GM12878 (cell line): ENCODE data around the gene NF1. TPM values are rescaled to one million over a fixed set of nuclear protein-coding genes. Genes with fewer than 3 reads are reported as not detected.

Experiments
- ATAC-seq: fragments of 200-7000 bp; cut with Tn5 transposase; 3 replicates; pipeline ENCODE4 v1.9.1; 2020; ENCODE audit warnings: mild to moderate bottlenecking, moderate library complexity
- BruUV-seq: library from RNA; stranded (reverse); fragments of 400-500 nt; replicated peaks from 2 replicates; lab custom pipeline; 2021; lab: Mats Ljungman, UMichigan
- CTCF ChIA-PET: fragments of 300-600 bp; sonication (Branson Sonifier 250); formaldehyde crosslinking; extraction: SDS; loops from one replicate; lab custom pipeline; 2021; ENCODE audit warnings: inconsistent platforms; lab: Yijun Ruan, JAX
- POLR2A ChIA-PET: fragments of 350-600 bp; formaldehyde crosslinking; extraction: SDS; loops from one replicate; lab custom pipeline; 2021; ENCODE audit warnings: inconsistent platforms; lab: Charles Lee
- RAD21 ChIA-PET: fragments of 300-600 bp; sonication (Branson Sonifier 250); formaldehyde crosslinking; loops from one replicate; lab custom pipeline; 2023; ENCODE audit warnings: antibody characterized with exemption; ENCODE audit not compliant: unreplicated experiment; lab: Charles Lee
- SMC1A ChIA-PET: fragments of 300-600 bp; sonication (Branson Sonifier 250); formaldehyde crosslinking; loops from one replicate; lab custom pipeline; 2023; ENCODE audit not compliant: unreplicated experiment, uncharacterized antibody; lab: Charles Lee
- DNase-seq: peaks from one replicate; pipeline ENCODE4 v3.0.0-alpha.2; 2011; ENCODE audit warnings: low read depth, low spot score
- FAIRE-seq: peaks from 3 replicates; lab custom pipeline; 2011; peaks lifted over from hg19 to GRCh38; lab: Jason Lieb, UNC
- H2AFZ ChIP-seq: 2 replicates; pipeline ENCODE4 v1.6.0; 2011; ENCODE audit warnings: low read depth, low read length, control low read depth; ENCODE audit not compliant: control insufficient read depth
- H3K27ac ChIP-seq: 2 replicates; pipeline ENCODE4 v1.5.1; 2011; ENCODE audit warnings: control low read depth; ENCODE audit not compliant: control insufficient read depth, insufficient read depth
- H3K27me3 ChIP-seq, 2 experiments: replicated peaks in 1 of 2; 2 replicates each; pipeline versions ENCODE4 v1.6.0 to v1.6.1; 2011; ENCODE audit warnings: low read length in 1 of 2; ENCODE audit not compliant: control insufficient read depth in 2 of 2, insufficient read depth in 2 of 2
- H3K36me3 ChIP-seq, 2 experiments: 2 replicates each; pipeline ENCODE4 v1.5.1; 2011; ENCODE audit warnings: low read length in 1 of 2; ENCODE audit not compliant: control insufficient read depth in 2 of 2, insufficient read depth in 2 of 2
- H3K4me1 ChIP-seq: 2 replicates; pipeline ENCODE4 v1.6.1; 2011; ENCODE audit warnings: mild to moderate bottlenecking, low read length, moderate library complexity, mixed read lengths; ENCODE audit not compliant: control insufficient read depth, insufficient read depth
- H3K4me2 ChIP-seq: 2 replicates; pipeline ENCODE4 v1.6.0; 2011; ENCODE audit warnings: control low read depth; ENCODE audit not compliant: control insufficient read depth, insufficient read depth
- H3K4me3 ChIP-seq: fragments of 200-600 bp; sonication (generic); 2 replicates; pipeline ENCODE4 v1.5.1; 2016
- H3K79me2 ChIP-seq: 2 replicates; pipeline ENCODE4 v1.6.0; 2011; ENCODE audit warnings: low read length; ENCODE audit not compliant: control insufficient read depth, insufficient read depth
- H3K9ac ChIP-seq: 2 replicates; pipeline ENCODE4 v1.8.0; 2011; ENCODE audit warnings: low read length, control low read depth, mixed read lengths; ENCODE audit not compliant: control insufficient read depth, insufficient read depth
- H3K9me3 ChIP-seq: replicated peaks from 3 replicates; pipeline ENCODE4 v1.5.1; 2011; ENCODE audit warnings: mild to moderate bottlenecking, low read length; ENCODE audit not compliant: control insufficient read depth, insufficient read depth
- H4K20me1 ChIP-seq: 2 replicates; pipeline ENCODE4 v1.6.0; 2011; ENCODE audit not compliant: control insufficient read depth, insufficient read depth
- RCOR1 ChIP-seq: conservative IDR thresholded peaks from 2 replicates; pipeline ENCODE4 v1.6.1; 2012; ENCODE audit warnings: low read depth, low read length, improper control_type of control experiment
- WGBS: methylation state at CpG from one replicate; pipeline ENCODE4 v1.1.6; 2016; ENCODE audit warnings: low lambda C conversion rate; ENCODE audit not compliant: insufficient replicate concordance, insufficient coverage; ENCODE audit errors: missing lambda C conversion rate; 5-methylcytosine and 5-hydroxymethylcytosine counted together
- in situ Hi-C: fragments of 300-500 bp; cut with MboI; formaldehyde crosslinking; loops from 9 replicates; pipeline ENCODE4 v1.14.3; 2018; ENCODE audit warnings: mixed read lengths
- intact Hi-C: fragments of 100-400 bp; cut with micrococcal nuclease; formaldehyde crosslinking; loops from one replicate; pipeline ENCODE4 v1.14.2; 2022; ENCODE audit not compliant: unreplicated experiment
- polyA plus RNA-seq, 11 experiments: library from polyadenylated mRNA; depleted of rRNA in 4 of 11; unstranded in 6 of 11; stranded (reverse) in 5 of 11; fragments of >200 nt; fragmentation: Nextera tagmentation in 4 of 11; fragmentation: Illumina TruSeq in 1 of 11; extraction: Ambion mirVana in 4 of 11; extraction: Trizol in 1 of 11; gene quantifications; 1 replicate in 1 of 11; 2 replicates in 10 of 11; pipeline versions ENCODE4 v1.2.1 to v1.2.3, GENCODE V29; 2011 to 2016; ENCODE audit warnings: inconsistent platforms in 2 of 11, missing spikeins in 2 of 11, low read depth in 1 of 11
- total RNA-seq, 4 experiments: library from RNA; depleted of rRNA in 3 of 4; stranded (reverse); fragments of >200 nt in 3 of 4; fragmentation: Illumina TruSeq in 1 of 4; extraction: Trizol in 1 of 4; gene quantifications; 2 replicates each; pipeline versions ENCODE4 v1.2.1 to v1.2.3, GENCODE V29; 2013 to 2021
- TF ChIP-seq, protein P1 (sequence below): fragments of 450-650 bp; IDR thresholded peaks from 2 replicates; pipeline ENCODE4 v1.6.1; 2017; ENCODE audit warnings: antibody characterized with exemption, mild to moderate bottlenecking, moderate library complexity
- TF ChIP-seq, protein P2 (sequence below): fragments of 150-350 bp; IDR thresholded peaks from 2 replicates; pipeline ENCODE4 v1.6.1; 2014; ENCODE audit warnings: mild to moderate bottlenecking, low read depth, low read length

The NF1 gene
- total and polyA plus RNA-seq, 10 of the 15 experiments (the other 5 are each of a cell fraction or from before 2014, with no cell fraction given) = 2.5 to 31.8 (median 16.6) TPM

- RAD21 ChIA-PET = no interaction called here
- ATAC-seq (no peak), FAIRE-seq (no peak), DNase-seq (no peak)
- no peak overlapping the region for H3K4me3 ChIP-seq
- H3K4me2 ChIP-seq = no peak overlapping the region
- TF ChIP-seq, protein P1, sequence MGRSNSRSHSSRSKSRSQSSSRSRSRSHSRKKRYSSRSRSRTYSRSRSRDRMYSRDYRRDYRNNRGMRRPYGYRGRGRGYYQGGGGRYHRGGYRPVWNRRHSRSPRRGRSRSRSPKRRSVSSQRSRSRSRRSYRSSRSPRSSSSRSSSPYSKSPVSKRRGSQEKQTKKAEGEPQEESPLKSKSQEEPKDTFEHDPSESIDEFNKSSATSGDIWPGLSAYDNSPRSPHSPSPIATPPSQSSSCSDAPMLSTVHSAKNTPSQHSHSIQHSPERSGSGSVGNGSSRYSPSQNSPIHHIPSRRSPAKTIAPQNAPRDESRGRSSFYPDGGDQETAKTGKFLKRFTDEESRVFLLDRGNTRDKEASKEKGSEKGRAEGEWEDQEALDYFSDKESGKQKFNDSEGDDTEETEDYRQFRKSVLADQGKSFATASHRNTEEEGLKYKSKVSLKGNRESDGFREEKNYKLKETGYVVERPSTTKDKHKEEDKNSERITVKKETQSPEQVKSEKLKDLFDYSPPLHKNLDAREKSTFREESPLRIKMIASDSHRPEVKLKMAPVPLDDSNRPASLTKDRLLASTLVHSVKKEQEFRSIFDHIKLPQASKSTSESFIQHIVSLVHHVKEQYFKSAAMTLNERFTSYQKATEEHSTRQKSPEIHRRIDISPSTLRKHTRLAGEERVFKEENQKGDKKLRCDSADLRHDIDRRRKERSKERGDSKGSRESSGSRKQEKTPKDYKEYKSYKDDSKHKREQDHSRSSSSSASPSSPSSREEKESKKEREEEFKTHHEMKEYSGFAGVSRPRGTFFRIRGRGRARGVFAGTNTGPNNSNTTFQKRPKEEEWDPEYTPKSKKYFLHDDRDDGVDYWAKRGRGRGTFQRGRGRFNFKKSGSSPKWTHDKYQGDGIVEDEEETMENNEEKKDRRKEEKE = no peak
- no peak for TF ChIP-seq RCOR1
- no peaks in the 10 kb centered on the region for H3K36me3 ChIP-seq
- 28% methylated on average over 11 of the region's 11 CpGs for WGBS
- no peak overlapping the region for H3K9ac ChIP-seq
- no peaks in the 10 kb centered on the region; a peak in 1 of 4 replicates for H3K27me3 ChIP-seq
- intact Hi-C loops = no loop called here
- POLR2A ChIA-PET = no interaction called here
- no peaks in the 10 kb centered on the region for H3K9me3 ChIP-seq
- no peaks in the 10 kb centered on the region for H4K20me1 ChIP-seq
- H3K27ac ChIP-seq = no peak overlapping the region
- CTCF ChIA-PET = no interaction called here
- no peak overlapping the region for H2AFZ ChIP-seq
- BruUV-seq = no TSS peak
- in situ Hi-C loops = no loop called here
- SMC1A ChIA-PET = no interaction called here
- H3K4me1 ChIP-seq = no peaks in the 10 kb centered on the region
- no peaks in the 10 kb centered on the region for H3K79me2 ChIP-seq
These were observed 305.7 kb downstream of the NF1 start for GRCh38 chr17:31400481-31400950.

- POLR2A ChIA-PET = no interaction called here
- no peak for DNase-seq
- Histone ChIP-seq H3K79me2 (no peaks in the 10 kb centered on the region), H3K9me3 (no peaks in the 10 kb centered on the region), H2AFZ (no peak overlapping the region; the same call in 1 of the 2 replicates), H3K4me3 (no peak overlapping the region), H3K4me2 (no peak overlapping the region), H3K27ac (no peak overlapping the region), H3K9ac (no peak overlapping the region), H3K36me3 (no peaks in the 10 kb centered on the region), H3K4me1 (no peaks in the 10 kb centered on the region), H4K20me1 (no peaks in the 10 kb centered on the region), H3K27me3 (no peaks in the 10 kb centered on the region; a peak in 1 of 4 replicates)
- in situ Hi-C loops = no loop called here
- SMC1A ChIA-PET = no interaction called here
- 61% methylated on average over 11 of the region's 11 CpGs for WGBS
- RAD21 ChIA-PET = no interaction called here
- FAIRE-seq = no peak
- ATAC-seq = no peak
- TF ChIP-seq, protein P2, sequence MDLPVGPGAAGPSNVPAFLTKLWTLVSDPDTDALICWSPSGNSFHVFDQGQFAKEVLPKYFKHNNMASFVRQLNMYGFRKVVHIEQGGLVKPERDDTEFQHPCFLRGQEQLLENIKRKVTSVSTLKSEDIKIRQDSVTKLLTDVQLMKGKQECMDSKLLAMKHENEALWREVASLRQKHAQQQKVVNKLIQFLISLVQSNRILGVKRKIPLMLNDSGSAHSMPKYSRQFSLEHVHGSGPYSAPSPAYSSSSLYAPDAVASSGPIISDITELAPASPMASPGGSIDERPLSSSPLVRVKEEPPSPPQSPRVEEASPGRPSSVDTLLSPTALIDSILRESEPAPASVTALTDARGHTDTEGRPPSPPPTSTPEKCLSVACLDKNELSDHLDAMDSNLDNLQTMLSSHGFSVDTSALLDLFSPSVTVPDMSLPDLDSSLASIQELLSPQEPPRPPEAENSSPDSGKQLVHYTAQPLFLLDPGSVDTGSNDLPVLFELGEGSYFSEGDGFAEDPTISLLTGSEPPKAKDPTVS = no peak
- intact Hi-C loops = no loop called here
- no TSS peak for BruUV-seq
- CTCF ChIA-PET = no interaction called here
These were observed 306.9 kb downstream of the NF1 start for GRCh38 chr17:31401456-31402254.
